Adrenal gland (tissue), 12 donors: ENCODE results near the gene AEBP1. TPM values are rescaled to one million over a fixed set of nuclear protein-coding genes. Genes with fewer than 3 reads are reported as not detected.
A peak's percentile ranks its signal among the peaks of the same experiment; 100 is the strongest.

Experiments
- DNase-seq, 7 donors: peaks; one replicate each; pipeline ENCODE4 v3.0.0-alpha.2; 2019 to 2020
- H3K27ac ChIP-seq, 5 donors: fragments of 200-600 bp; sonication (generic) in 4 of 5; 1 replicate in 3 of 5; 2 replicates in 2 of 5; pipeline versions ENCODE4 v1.5.1 to v1.8.0; 2016 to 2020; ENCODE audit warnings: mild to moderate bottlenecking in 1 of 5
- H3K27me3 ChIP-seq: fragments of 200-600 bp; 2 replicates; pipeline ENCODE4 v1.8.0; 2021
- H3K36me3 ChIP-seq, 2 donors: fragments of 200-600 bp; replicated peaks in 1 of 2; 1 replicate in 1 of 2; 2 replicates in 1 of 2; pipeline versions ENCODE4 v1.5.1 to v1.8.0; 2018 to 2022
- H3K4me1 ChIP-seq, 2 donors: fragments of 200-600 bp; replicated peaks in 1 of 2; 1 replicate in 1 of 2; 2 replicates in 1 of 2; pipeline versions ENCODE4 v1.5.1 to v1.8.0; 2018 to 2021
- H3K4me3 ChIP-seq, 4 donors: fragments of 200-600 bp; sonication (generic) in 3 of 4; one replicate each; pipeline ENCODE4 v1.5.1; 2016 to 2018
- H3K9me3 ChIP-seq, 3 donors: fragments of 200-600 bp; sonication (generic) in 1 of 3; replicated peaks in 1 of 3; 1 replicate in 2 of 3; 2 replicates in 1 of 3; pipeline versions ENCODE4 v1.5.1 to v1.8.0; 2016 to 2021
- CTCF ChIP-seq, 6 experiments: fragments of 450-650 bp in 4 of 6; fragments of 200-600 bp in 2 of 6; sonication (generic) in 1 of 6; IDR thresholded peaks; 1 replicate in 5 of 6; 2 replicates in 1 of 6; pipeline versions ENCODE4 v1.5.1 to v1.8.0; 2016 to 2021; ENCODE audit warnings: antibody characterized with exemption in 6 of 6, mild to moderate bottlenecking in 2 of 6, moderate library complexity in 1 of 6
- POLR2A ChIP-seq, 2 donors: fragments of 450-650 bp; IDR thresholded peaks; one replicate each; pipeline ENCODE4 v1.6.1; 2017; ENCODE audit warnings: antibody characterized with exemption in 2 of 2, mild to moderate bottlenecking in 2 of 2, moderate library complexity in 1 of 2
- WGBS, 4 donors: extraction: QIAGEN DNeasy Blood & Tissue Kit in 2 of 4; methylation state at CpG; one replicate each; pipeline versions ENCODE4 v1.1.5 to v1.1.7; 2013 to 2017; 5-methylcytosine and 5-hydroxymethylcytosine counted together
- intact Hi-C, 2 donors: fragments of 100-400 bp; cut with DNase I; formaldehyde crosslinking; loops; one replicate each; pipeline versions ENCODE4 v1.14.1 to v1.15.0; 2022 to 2023
- polyA plus RNA-seq, 3 donors: library from polyadenylated mRNA; stranded (reverse); fragments of 200-250 nt in 2 of 3; fragments of 350-450 nt in 1 of 3; fragmentation: Illumina TruSeq in 1 of 3; extraction: RNeasy Lipid Tissue Mini Kit (QIAGEN cat#74804) in 1 of 3; gene quantifications; one replicate each; pipeline ENCODE4 v1.2.3, GENCODE V29; 2013 to 2014
- total RNA-seq, 9 donors: library from RNA; depleted of rRNA in 4 of 9; stranded (reverse); fragments of >200 nt in 4 of 9; fragments of 120-200 nt in 1 of 9; fragmentation: NEBNext Ultra II Directional in 1 of 9; extraction: Animal tissue kit (Norgen Biotek cat#: 25700) in 1 of 9; gene quantifications; one replicate each; pipeline versions ENCODE4 v1.1.0 to v1.2.4, GENCODE V29; 2013 to 2023
- donor health status: healthy with polysubstance abuse.
- donor health status: Bipolar disorder and iron deficiency.
- donor health status: DM: yes; HTN: yes; CAD: no.
- donor health status: DM: no; HTN: no; CAD: no.
- donor health status: DM: no; HTN: no; CAD: no.
- donor health status: DM: yes; HTN: yes; CAD: no.

AEBP1 gene
- total and polyA plus RNA-seq, 12 donors: 5.4 to 292 (median 127) TPM

- TF ChIP-seq POLR2A (IDR thresholded peaks at IDR 0.05): no peak
- TF ChIP-seq CTCF (IDR thresholded peaks at IDR 0.05): no peak
- WGBS, 4 donors: 89 to 94% (median 90%) methylated on average over 9 to 13 of the region's 13 CpGs
- Histone ChIP-seq H3K27ac (no peak overlapping the region), H3K4me3 (no peak overlapping the region), H3K9me3 (no peaks in the 10 kb centered on the region), H3K4me1 (peaks cover 7 to 13% of the 10 kb centered on the region in 2 donors), H3K36me3 (peaks cover 0 to 43% of the 10 kb centered on the region in 2 donors), H3K27me3 (no peaks in the 10 kb centered on the region)
- DNase-seq: no peak
- intact Hi-C loops: loop anchor here in 1 of 2 donors (5.0 kb wide), 1 partner anchor 41 kb away; no protein-coding TSS in a partner anchor
Measured at GRCh38 chr7:44117801-44118429, 13.8 kb downstream of the AEBP1 start.

GRCh38 chr7:44119829-44120380 is 15.8 kb downstream of the AEBP1 start:
- H3K4me1 ChIP-seq: peaks cover 7 to 14% of the 10 kb centered on the region in 2 donors
- H3K36me3 ChIP-seq: peaks cover 0 to 40% of the 10 kb centered on the region in 2 donors
- no peak overlapping the region for H3K27ac ChIP-seq
- H3K27me3 ChIP-seq: no peaks in the 10 kb centered on the region
- TF ChIP-seq POLR2A (IDR thresholded peaks at IDR 0.05): no peak
- TF ChIP-seq CTCF (IDR thresholded peaks at IDR 0.05): no peak
- H3K9me3 ChIP-seq: no peaks in the 10 kb centered on the region
- no peak overlapping the region for H3K4me3 ChIP-seq
- intact Hi-C loops: loop anchor here in 1 of 2 donors (5.0 kb wide), 1 partner anchor 43 kb away; no protein-coding TSS in a partner anchor
- 86 to 97% (median 88%) methylated on average over 8 of the region's 8 CpGs for WGBS, 4 donors
- peak in 1 of 7 donors; percentile 4 for DNase-seq

- Histone ChIP-seq H3K36me3 (peaks cover 0 to 40% of the 10 kb centered on the region in 2 donors), H3K4me1 (peaks cover 7 to 14% of the 10 kb centered on the region in 2 donors), H3K27ac (no peak overlapping the region), H3K27me3 (no peaks in the 10 kb centered on the region), H3K4me3 (no peak overlapping the region), H3K9me3 (no peaks in the 10 kb centered on the region)
- peak in 1 of 7 donors; percentile 1 for DNase-seq
- TF ChIP-seq CTCF (IDR thresholded peaks at IDR 0.05) (no peak), POLR2A (IDR thresholded peaks at IDR 0.05) (no peak)
- intact Hi-C loops: no loop called here
- 89 to 96% (median 90%) methylated on average over 6 of the region's 6 CpGs for WGBS, 4 donors
Measured at GRCh38 chr7:44120395-44120794, 16.2 kb downstream of the AEBP1 start.

GRCh38 chr7:44121761-44122420 is 17.7 kb downstream of the AEBP1 start:
- Histone ChIP-seq H3K27me3 (no peaks in the 10 kb centered on the region), H3K36me3 (peaks cover 0 to 31% of the 10 kb centered on the region in 2 donors), H3K27ac (no peak overlapping the region), H3K4me3 (no peak overlapping the region), H3K4me1 (peaks cover 7 to 14% of the 10 kb centered on the region in 2 donors), H3K9me3 (no peaks in the 10 kb centered on the region)
- DNase-seq: peak in 1 of 7 donors; percentile 4
- intact Hi-C loops: no loop called here
- 94 to 96% (median 94%) methylated on average over 10 to 12 of the region's 12 CpGs for WGBS, 4 donors
- TF ChIP-seq POLR2A (IDR thresholded peaks at IDR 0.05) (no peak), CTCF (IDR thresholded peaks at IDR 0.05) (no peak)
